ENCODE results near the gene NMT1.

Gene NMT1

DNA sequence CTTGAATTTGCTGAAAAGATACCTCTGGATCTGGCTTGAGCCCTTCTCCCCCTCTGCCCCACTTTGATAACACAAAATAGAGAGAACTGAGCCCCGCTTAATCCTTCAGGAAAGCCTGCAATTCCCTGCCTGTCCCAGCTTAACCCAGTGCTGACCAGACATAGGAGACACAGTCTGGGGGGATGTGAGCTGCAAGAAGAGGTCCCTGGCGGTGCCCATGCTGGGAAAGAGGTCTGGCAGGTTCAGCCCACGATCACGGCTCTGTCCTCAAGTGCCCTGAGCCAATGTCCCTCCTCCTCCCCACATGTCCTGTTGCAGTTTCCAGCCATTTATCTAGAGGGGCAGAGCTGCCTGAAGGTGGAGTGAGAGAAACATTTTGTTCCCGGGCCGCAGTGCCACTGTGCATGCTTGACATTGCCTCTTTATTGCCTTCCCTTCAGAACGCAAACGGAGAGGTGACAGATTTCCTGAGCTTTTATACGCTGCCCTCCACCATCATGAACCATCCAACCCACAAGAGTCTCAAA lies 42.2 kb downstream of the NMT1 start:
- in situ Hi-C loops (cut with MboI; ENCODE audit: low sequenced_read_pairs) = no loop called here

DNA sequence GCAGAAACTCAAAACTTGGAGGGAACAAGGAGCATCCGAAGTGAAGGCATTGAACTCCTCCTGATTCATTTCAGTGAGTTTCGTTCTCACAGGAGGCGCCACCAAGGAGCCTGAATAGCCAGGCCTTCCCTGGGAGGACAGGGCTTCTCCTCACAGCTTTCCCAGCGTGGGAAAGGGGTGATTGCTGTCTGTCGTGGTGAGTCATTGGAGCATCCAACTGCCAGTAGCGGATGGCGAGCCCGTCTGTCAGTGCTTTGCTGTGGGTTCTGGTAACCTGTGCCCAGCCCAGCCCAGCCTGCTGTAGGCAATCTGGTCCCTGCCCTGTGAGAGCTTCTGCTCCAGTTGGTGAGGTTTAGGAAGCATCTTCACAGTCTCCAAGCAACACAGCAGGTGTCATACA lies 42.9 kb downstream of the NMT1 start:
- in situ Hi-C loops (cut with MboI; ENCODE audit: low sequenced_read_pairs) = no loop called here

DNA sequence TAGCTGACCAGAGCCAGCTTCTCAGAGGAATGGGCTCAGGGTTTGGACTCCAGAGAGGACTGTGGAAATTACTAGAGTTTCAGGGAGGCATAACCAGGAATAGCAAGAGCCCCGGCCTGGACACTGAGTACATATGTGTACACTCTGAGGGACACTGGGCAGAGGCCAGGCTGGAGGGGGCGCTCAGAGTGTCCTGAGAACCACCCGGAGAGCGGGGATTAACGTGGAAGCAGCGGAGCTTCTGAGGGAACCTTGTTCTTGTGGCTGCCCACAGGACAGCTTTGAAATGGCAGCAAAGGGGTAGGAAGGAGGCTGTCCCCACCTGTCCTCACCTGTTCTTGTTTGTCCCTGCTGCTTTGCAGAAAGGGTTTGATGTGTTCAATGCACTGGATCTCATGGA lies 43.4 kb downstream of the NMT1 start:
- in situ Hi-C loops (cut with MboI; ENCODE audit: low sequenced_read_pairs) = no loop called here

DNA sequence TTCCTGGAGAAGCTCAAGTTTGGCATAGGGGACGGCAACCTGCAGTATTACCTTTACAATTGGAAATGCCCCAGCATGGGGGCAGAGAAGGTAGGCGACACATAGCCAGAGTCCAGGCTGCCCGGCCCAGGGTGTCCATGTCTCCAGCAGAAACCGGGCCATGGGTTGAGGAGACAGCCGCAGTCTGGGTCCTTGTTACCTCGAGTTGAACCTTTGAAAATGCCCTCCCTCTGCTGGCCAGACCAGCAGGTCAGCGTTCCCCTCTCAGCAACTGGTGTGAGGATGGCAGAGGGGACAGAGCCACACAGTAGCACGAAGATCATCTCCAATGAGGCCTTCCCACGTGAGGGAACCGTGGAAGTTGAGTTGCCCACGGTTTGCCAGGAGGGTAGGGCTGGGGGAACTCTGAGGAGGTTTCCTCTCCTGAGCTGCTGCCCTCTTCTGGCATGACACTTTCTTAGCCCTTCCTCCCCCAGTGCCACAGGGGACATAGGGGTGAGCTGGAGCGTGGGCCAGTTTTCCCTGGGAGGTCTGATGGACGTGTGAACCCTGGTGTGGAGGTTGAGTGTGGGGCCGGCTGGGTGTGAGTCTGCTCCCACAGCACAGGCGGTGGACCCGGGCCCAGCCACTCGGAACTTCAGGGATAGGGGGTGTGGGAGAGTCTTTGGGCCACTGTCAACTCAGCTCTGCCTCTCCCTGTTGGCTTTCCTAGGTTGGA lies 43.9 kb downstream of the NMT1 start:
- in situ Hi-C loops (cut with MboI; ENCODE audit: low sequenced_read_pairs) = no loop called here

DNA sequence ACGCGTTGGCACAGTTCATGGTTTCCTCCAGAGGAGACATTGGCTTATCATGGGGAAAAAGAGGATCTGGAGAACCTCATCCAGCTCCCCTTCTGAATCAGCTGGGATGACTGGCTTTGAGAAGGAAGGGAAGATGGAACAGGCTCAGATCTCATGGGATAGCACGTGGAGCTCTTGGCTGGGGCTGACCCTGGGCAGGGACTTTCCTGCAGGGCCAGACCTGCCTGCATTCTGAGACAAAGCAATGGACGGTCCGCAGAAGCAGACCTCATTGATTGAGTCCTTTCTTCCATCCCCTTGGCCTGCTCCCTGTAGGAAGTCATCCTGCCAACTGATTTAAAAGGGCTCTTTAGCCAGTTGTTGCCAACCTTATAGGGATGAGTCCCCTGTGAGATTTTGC lies 45.0 kb downstream of the NMT1 start:
- in situ Hi-C loops (cut with MboI; ENCODE audit: low sequenced_read_pairs) = no loop called here

DNA sequence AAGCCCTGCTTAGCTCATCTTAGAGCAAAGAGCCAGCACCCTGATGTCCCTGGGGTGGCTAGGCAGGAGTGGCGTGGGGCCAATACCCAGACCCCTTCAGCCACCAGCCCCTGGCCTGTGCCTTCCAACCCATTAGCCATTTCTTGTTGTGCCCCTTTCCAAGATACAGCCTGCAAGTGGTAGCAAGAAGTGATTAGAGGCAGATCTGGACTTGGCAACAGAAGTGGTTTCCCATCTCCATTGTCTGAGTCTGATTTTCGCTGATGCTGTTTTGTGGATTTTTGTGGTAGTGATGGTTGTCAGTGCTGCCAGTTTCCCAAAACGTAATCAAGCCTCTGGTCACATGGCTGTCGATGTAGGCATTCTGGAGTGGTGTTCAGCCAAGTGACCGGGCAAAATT lies 45.5 kb downstream of the NMT1 start:
- in situ Hi-C loops (cut with MboI; ENCODE audit: low sequenced_read_pairs) = no loop called here

DNA sequence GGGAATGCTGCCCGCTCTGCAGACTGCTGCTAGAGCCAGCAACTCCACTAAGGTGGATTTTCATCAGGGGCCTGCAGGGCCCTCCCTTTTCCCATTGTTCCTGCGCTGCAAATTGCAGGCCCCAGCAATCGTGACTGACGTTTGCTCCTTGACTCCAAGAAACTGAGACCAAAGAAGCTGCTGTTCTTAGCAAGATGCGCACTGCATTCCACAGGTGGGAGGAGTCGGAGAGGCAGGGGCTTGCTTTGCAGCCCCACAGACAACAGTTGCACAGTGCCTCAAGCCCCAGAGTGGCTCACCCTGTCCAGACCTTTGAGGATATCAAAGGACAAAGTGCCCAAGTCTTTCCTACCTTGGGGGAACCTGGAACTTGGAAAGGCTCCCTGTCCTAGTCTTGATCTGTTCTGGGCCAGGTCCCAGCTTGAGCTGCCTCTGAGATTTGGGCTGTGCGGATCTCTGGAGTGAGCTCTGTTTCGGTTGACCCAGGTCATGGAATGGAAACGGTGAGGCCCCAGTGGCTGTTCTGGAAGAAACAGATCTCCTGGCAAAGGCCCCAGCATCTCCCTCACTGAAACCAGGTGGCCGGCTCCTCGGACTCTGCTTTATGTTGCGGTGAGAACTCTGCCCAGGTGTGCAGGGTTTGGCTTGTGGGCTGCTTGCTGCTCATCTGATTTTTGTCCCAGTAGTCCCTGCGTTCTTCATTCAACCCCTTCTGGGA lies 46.3 kb downstream of the NMT1 start:
- in situ Hi-C loops (cut with MboI; ENCODE audit: low sequenced_read_pairs) = no loop called here

DNA sequence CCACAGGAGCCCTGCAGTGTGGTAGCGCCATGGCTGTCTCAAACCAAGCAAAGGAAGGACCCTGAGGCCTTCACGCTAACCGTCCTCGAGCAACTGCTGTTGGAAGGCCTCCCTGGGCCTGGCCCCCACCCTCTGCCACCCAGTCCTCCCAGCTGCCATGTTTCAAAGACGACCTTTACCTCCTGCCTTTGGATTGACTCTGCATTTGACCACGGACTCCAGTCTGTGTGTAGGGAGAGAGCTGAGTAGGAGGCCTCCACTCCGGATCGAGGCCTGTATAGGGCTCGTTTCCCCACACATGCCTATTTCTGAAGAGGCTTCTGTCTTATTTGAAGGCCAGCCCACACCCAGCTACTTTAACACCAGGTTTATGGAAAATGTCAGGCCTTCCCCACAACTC lies 46.9 kb downstream of the NMT1 start:
- in situ Hi-C loops (cut with MboI; ENCODE audit: low sequenced_read_pairs) = no loop called here

DNA sequence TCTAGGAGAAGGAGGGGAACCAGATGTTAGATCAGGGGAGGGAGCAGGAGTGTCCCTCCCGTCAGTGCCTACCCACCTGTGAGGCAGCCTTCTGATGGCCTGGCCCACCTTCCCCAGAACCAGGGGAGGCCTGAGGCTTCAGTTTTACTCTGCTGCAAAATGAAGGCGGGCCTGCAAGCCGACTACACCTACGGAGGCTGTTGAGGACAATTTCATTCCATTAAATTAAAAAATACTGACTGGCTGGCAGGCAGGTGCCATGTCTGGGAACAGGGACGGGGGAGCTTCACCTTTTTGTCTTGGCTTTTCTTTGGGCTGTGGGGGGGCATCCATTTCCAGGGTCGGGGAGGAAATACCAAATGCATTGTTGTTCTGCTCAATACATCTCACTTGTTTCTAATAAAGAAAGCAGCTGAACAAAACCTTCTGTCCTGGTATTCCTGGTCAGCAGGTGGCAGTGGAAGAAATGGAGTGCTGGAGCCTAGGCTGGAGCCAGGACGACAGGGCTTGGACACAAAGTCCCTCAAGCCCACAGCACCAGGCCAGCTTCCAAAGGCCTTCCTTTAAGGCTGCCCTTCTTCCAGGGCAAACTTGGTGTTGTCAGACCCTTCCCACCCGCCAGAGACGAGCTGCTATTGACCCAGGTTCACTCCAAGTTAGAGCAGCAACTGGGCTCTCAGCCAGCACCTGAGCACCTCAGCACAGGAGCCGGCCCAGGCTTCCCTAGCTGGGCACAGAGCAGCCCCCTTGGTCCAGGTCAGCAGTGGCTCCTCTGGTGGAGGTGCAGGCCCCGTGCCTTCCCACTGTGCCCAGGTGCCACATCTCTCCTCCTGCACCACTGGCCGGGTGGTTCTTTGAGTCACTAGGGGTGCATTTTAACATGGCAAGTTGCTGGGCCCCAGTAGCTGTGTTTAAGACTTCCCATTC lies 47.7 kb downstream of the NMT1 start:
- in situ Hi-C loops (cut with MboI; ENCODE audit: low sequenced_read_pairs) = no loop called here

DNA sequence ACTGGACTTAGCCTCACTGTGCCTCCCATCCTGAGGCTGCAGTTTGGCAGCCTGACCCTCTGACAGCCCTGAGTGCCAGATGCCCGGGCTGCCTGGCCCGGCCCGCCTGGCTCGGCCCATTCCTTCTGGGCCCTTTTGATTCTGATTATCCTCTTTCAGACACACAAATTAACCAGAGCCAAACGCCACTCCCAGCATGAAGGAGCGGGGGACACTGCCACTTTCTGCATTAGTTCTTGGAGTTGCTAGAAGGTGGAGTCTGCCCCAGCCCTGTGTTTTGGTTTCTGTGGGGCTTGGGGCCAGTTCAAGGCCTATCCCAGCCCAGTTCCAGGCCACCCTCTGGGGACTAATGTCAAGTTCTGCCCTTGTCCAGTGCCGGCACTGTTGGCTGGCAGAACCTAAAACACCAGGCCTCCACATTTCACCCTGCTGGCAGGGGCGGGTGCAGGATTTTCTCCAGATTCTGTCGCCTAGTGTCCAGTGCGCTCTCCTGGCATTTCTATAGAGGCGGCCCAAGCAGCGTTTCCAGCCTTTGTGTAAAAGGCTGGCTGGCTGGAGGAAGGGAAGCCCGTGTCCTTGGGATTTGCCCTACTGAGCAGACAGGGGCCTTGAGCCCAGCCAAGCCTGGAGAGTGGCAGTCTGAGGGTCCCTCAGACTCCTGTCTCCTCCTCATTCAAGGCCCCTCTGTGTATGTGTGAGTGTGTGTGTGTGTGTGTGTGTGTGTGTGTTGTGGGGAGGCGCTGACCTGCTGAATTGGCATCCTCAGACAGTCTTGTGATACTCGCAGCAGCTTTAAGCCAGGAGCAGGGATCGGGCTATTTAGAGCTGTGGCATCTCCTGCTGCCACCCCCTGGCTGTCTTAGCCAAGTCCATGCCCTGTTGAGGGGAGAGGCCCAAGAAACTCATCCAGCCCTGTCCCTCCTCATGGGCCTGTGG lies 49.8 kb downstream of the NMT1 start:
- in situ Hi-C loops (cut with MboI; ENCODE audit: low sequenced_read_pairs) = no loop called here

DNA sequence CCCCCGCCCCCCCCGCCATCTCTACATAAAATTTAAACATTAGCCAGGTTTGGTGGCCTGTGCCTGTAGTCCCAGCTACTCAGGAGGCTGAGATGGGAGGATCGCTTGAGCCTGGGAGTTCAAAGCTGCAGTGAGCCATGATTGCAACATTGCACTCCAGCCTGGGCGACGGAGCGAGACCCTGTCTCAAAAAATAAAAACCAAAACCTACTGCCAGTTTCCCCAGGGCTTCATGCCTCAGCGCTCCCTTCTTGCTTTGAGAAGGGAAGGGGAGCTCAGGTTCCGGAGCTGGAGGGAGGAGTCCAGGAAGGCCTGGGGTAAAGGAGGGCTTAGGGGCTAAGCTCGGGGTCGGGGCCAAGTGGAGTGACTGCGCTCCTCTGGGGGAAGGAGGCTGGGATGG lies 50.7 kb downstream of the NMT1 start:
- in situ Hi-C loops (cut with MboI; ENCODE audit: low sequenced_read_pairs) = no loop called here

DNA sequence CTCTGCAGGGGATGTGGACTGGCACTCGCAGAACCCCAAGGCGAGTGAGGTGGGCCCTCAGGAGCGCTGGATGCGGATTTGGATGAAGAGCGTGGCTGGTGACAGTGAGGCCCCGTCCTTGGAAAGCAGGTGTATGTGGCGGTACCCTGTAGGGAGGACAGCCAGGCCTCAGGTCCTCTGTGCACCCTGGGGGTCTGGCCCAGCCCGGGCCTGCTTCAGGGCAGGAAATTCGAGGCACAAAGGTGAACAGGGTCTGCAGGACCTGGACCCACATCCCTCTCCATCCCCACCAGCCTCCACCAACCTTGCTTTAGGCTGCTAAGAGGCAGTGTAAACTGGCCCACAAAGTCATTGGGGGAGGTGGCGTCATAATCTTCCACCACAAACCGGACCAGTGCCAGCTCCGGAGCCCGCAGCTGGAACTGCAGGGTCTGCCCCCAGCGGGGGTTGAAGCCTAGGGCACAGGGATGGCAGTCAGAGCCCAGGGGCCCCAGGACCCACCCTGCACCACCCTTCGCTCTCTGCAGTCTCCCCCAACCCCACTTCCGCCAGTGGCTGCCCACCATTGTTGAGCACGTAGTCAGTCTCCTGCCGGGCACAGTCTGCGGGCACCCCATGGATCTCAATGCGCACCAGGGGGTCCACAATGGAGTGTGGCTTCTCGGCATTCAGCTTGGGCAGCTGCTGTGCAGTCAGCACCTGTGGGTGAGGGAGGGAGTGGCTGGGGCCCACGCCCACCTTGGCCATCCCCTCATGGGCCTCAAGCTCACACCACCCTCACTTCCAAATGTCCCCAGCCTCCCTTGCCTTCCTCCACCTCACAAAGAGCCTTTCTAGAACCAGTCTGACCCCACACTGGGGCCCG lies 51.7 kb downstream of the NMT1 start:
- in situ Hi-C loops (cut with MboI; ENCODE audit: low sequenced_read_pairs) = no loop called here

DNA sequence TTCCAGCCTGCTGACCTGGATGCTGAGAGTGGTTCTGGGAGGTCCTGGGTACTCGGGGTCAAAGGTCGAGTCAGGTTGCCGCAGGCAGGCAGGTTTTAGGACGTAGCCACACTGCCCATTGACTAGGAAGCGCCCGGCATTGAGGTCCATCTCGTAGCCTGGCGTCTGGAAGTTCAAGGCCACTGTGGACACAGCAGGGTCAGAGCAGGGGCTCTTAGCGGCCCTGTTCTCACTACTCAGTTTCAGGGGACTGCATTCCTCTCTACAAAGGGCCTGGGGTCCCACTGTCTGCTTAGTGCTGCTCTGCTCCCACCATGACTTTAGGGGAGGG lies 52.3 kb downstream of the NMT1 start:
- in situ Hi-C loops (cut with MboI; ENCODE audit: low sequenced_read_pairs) = no loop called here

DNA sequence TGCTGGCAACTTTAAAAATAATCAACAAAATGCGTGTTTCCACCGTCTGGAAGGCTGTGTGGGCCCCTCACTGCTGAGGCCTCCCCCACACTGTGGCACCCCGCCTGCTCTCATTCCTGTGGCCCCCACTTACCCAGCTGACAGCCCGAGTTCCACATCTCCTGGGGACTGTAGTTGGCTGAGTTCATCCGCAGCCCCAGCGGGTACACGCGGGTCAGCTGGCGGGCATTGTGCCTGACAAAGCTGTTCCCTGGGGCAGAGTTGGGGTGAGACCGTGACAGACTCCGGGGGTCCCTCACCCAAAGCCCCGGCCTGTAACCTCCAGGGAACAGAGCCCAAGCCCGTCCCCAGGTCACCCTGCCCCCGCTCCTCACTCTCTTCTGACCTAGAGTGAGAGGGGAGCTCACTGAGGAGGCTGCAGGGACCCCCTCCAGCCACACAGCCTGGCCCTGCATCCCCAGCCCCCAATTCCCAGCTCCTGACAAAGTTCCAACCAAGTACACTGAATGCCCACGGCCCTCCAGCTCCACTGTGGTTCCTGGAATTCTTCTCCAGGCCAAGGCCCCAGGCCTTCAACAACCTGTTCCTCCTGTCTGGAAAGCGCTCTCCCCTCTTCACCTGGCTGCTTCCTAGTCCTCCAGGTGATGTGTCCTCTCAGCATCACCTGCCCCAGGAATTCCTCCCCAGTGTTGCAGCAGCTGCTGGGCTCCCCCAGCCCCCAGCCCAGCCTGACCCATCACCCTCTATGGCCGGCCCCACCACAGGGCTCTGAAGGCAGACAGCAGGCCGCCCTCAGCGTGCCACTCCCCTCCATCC lies 53.2 kb downstream of the NMT1 start:
- in situ Hi-C loops (cut with MboI; ENCODE audit: low sequenced_read_pairs) = no loop called here

DNA sequence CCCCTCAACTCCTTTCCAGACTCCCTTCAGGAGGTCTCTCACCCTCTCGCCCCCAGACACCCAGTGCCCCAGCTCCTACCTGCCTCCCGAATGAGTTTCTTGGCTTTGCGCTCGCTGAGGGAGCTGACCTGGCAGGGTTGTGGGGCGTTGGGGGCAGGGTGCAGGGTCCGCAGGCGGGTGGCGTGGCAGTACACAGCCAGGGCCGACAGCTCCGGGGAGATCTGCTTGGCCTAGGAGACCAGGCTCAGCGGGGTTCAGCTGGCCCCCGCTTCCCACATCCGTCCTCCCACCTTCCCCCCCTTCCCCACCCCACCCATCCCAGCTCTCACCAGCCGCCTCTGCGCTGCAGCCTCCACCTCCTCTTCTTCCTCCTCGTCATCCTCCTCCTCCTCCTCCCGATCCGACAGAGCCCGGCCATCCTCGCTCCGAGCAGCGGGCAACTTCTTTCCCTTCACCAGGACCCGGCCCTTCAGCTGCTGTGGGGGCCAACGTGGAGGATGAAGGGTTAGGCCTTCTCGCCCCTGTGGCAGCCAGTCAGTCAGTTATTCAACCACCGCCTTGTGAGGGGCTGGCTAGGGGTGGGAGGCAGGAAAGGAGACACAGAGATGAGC lies 54.0 kb downstream of the NMT1 start:
- in situ Hi-C loops (cut with MboI; ENCODE audit: low sequenced_read_pairs) = no loop called here

DNA sequence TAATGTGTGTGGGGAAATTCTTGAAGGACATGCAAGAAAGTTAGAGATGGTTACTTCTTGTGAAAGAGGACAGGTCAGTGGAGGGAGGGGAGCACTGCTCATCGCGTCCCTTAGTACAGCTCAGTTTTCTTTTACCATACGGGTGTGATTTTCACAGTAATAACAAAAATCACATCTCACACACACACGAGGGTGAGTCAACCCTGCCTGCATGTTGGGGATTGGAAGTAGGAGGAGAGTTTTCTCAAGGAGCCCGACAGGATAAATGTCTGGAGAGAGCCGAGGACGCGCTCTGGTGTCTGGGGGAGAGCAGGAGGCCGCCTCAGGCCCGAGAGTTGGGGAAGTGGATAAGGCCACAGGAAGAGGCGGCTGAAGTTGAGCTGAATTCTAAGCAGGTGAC lies 54.8 kb downstream of the NMT1 start:
- in situ Hi-C loops (cut with MboI; ENCODE audit: low sequenced_read_pairs) = no loop called here

DNA sequence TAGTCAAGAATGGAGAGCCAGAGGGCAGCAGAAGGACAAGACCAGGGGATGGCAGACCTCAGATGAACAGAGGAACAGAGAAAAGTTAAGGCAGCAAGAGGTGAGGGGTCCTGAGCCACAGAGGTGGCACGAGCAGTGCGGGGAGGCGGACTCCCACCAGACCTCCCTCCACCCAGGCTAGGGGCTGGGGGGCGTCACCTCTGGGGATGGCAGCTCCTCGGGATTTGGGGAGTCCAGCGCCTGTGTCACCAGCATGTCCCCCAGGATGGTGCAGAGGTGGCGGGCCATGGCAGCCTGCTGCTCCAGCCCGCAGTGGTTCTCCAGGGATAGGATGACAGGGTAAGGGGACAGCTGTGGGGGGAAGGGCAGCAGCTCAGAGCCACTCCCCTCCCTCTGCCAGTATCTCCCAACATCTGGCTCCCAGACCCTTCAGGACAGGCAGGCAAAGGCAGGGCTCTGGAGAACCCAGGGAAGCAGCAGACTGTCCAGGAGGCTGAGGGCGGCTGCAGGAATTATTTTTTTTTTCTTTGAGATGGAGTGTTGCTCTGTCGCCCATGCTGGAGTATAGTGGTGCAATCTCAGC lies 55.4 kb downstream of the NMT1 start:
- in situ Hi-C loops (cut with MboI; ENCODE audit: low sequenced_read_pairs) = no loop called here

DNA sequence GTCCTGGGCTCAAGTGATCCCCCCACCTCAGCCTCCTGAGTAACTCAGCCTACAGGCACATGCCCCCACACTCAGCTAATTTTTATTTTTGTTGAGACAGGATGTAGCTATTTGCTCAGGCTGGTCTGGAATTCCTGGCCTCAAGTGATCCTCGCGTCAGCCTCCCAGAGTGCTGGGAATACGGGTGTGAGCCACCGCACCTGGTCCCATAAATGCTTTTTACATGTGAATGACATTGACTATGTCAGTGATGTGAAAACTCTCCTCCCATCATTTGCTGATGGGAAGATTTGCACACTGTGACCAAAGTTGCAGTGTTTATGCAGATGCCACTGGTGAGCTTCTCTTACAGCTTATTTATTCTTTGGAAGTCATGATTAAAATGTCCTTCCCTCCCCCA lies 56.2 kb downstream of the NMT1 start:
- in situ Hi-C loops (cut with MboI; ENCODE audit: low sequenced_read_pairs) = no loop called here
